Right lobe of liver (tissue), 4 donors: ENCODE results near the gene SIM2.

Experiments used
- POLR2A ChIP-seq: fragments of 450-650 bp; IDR thresholded peaks from one replicate; pipeline ENCODE4 v1.6.1; 2017; ENCODE audit warnings: antibody characterized with exemption, mild to moderate bottlenecking
- TF ChIP-seq, protein P1 (sequence below), 4 donors: fragments of 200-600 bp in 3 of 4; fragments of 450-650 bp in 1 of 4; IDR thresholded peaks; one replicate each; pipeline versions ENCODE4 v1.5.1 to v1.8.0; 2016 to 2022; ENCODE audit warnings: antibody characterized with exemption in 4 of 4, mild to moderate bottlenecking in 2 of 4
- donor health status: DM: no; HTN: no; CAD: no.
- donor health status: DM: no; HTN: no; CAD: no.
- donor health status: DM: no; HTN: yes; CAD: no.

GRCh38 chr21:36747815-36748383 is 49.0 kb downstream of the SIM2 start:
- TF ChIP-seq, protein P1, sequence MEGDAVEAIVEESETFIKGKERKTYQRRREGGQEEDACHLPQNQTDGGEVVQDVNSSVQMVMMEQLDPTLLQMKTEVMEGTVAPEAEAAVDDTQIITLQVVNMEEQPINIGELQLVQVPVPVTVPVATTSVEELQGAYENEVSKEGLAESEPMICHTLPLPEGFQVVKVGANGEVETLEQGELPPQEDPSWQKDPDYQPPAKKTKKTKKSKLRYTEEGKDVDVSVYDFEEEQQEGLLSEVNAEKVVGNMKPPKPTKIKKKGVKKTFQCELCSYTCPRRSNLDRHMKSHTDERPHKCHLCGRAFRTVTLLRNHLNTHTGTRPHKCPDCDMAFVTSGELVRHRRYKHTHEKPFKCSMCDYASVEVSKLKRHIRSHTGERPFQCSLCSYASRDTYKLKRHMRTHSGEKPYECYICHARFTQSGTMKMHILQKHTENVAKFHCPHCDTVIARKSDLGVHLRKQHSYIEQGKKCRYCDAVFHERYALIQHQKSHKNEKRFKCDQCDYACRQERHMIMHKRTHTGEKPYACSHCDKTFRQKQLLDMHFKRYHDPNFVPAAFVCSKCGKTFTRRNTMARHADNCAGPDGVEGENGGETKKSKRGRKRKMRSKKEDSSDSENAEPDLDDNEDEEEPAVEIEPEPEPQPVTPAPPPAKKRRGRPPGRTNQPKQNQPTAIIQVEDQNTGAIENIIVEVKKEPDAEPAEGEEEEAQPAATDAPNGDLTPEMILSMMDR (IDR thresholded peaks at IDR 0.05), result peak in 2 of 4 donors; percentile 37 to 70
- TF ChIP-seq POLR2A, result no peak
